Glutamatergic neuron (in vitro differentiated cells): Measurements from ENCODE around the gene HMGA1. TPM values are rescaled to one million over a fixed set of nuclear protein-coding genes. Genes with fewer than 3 reads are reported as not detected.

Experiments used
- DNase-seq: peaks from one replicate; pipeline ENCODE4 v3.0.0; 2022
- H3K27ac Mint-ChIP-seq: one replicate; pipeline ENCODE4 v1.8.0; 2020; ENCODE audit warnings: mild to moderate bottlenecking, mixed read lengths, inconsistent platforms; ENCODE audit not compliant: unreplicated experiment
- H3K27me3 Mint-ChIP-seq: one replicate; pipeline ENCODE4 v1.8.0; 2020; ENCODE audit warnings: mild to moderate bottlenecking, moderate library complexity, mixed read lengths, inconsistent platforms; ENCODE audit not compliant: unreplicated experiment
- H3K36me3 Mint-ChIP-seq: one replicate; pipeline ENCODE4 v1.8.0; 2020; ENCODE audit warnings: mild to moderate bottlenecking, mixed read lengths, inconsistent platforms; ENCODE audit not compliant: unreplicated experiment
- H3K4me1 Mint-ChIP-seq: one replicate; pipeline ENCODE4 v1.8.0; 2020; ENCODE audit warnings: mild to moderate bottlenecking, low read depth, mixed read lengths, inconsistent platforms; ENCODE audit not compliant: unreplicated experiment
- H3K4me3 Mint-ChIP-seq: one replicate; pipeline ENCODE4 v1.8.0; 2020; ENCODE audit warnings: mild to moderate bottlenecking, mixed read lengths, inconsistent platforms; ENCODE audit not compliant: unreplicated experiment
- H3K9me3 Mint-ChIP-seq: one replicate; pipeline ENCODE4 v1.8.0; 2020; ENCODE audit warnings: mild to moderate bottlenecking, moderate library complexity, mixed read lengths, inconsistent platforms; ENCODE audit not compliant: unreplicated experiment
- CTCF ChIP-seq: fragments of 200-600 bp; sonication (generic); IDR thresholded peaks from one replicate; pipeline ENCODE4 v1.5.0; 2021; ENCODE audit not compliant: partially characterized antibody, unreplicated experiment
- total RNA-seq: library from RNA; stranded (reverse); fragmentation: NEBNext Ultra II Directional; extraction: Animal tissue kit (Norgen Biotek cat#: 25700); gene quantifications from one replicate; pipeline ENCODE4 v1.2.1, GENCODE V29; 2021; ENCODE audit not compliant: unreplicated experiment

HMGA1 gene
- total RNA-seq, 1 donor from 2014 or later: 322 TPM

GRCh38 chr6:34237316-34237721 is 646 bp downstream of the HMGA1 start:
- Mint-ChIP-seq H3K27ac (no peak overlapping the region), H3K9me3 (peaks cover 7% of the 10 kb centered on the region), H3K4me1 (peaks cover 16% of the 10 kb centered on the region), H3K36me3 (no peaks in the 10 kb centered on the region), H3K4me3 (no peak overlapping the region), H3K27me3 (peaks cover 3% of the 10 kb centered on the region)
- DNase-seq: peak; percentile 63
- TF ChIP-seq CTCF: no peak

GRCh38 chr6:34237722-34238584 is 1.3 kb downstream of the HMGA1 start:
- peak; percentile 44 for TF ChIP-seq CTCF
- Mint-ChIP-seq H3K4me1 (peaks cover 18% of the 10 kb centered on the region), H3K27ac (peak overlapping the region; percentile 64), H3K4me3 (peak overlapping the region; percentile 86), H3K9me3 (peaks cover 7% of the 10 kb centered on the region), H3K27me3 (peaks cover 3% of the 10 kb centered on the region), H3K36me3 (no peaks in the 10 kb centered on the region)
- DNase-seq: peak; percentile 71

- no peak for DNase-seq
- H3K36me3 Mint-ChIP-seq: no peaks in the 10 kb centered on the region
- peak overlapping the region; percentile 64 for H3K27ac Mint-ChIP-seq
- no peak for TF ChIP-seq CTCF
- H3K9me3 Mint-ChIP-seq: peaks cover 7% of the 10 kb centered on the region
- H3K4me1 Mint-ChIP-seq: peaks cover 19% of the 10 kb centered on the region
- peak overlapping the region; percentile 86 for H3K4me3 Mint-ChIP-seq
- peaks cover 6% of the 10 kb centered on the region for H3K27me3 Mint-ChIP-seq
Observed at GRCh38 chr6:34238585-34239499, 2.2 kb downstream of the HMGA1 start.

GRCh38 chr6:34239500-34239825 is 2.8 kb downstream of the HMGA1 start:
- Mint-ChIP-seq H3K27ac (no peak overlapping the region), H3K27me3 (peaks cover 6% of the 10 kb centered on the region), H3K4me3 (peak overlapping the region; percentile 86), H3K4me1 (peaks cover 19% of the 10 kb centered on the region), H3K9me3 (peaks cover 3% of the 10 kb centered on the region), H3K36me3 (no peaks in the 10 kb centered on the region)
- TF ChIP-seq CTCF: no peak
- no peak for DNase-seq

GRCh38 chr6:34239893-34240292 is 3.2 kb downstream of the HMGA1 start:
- TF ChIP-seq CTCF: no peak
- Mint-ChIP-seq H3K36me3 (no peaks in the 10 kb centered on the region), H3K27me3 (peaks cover 6% of the 10 kb centered on the region), H3K4me3 (peak overlapping the region; percentile 86), H3K4me1 (peaks cover 19% of the 10 kb centered on the region), H3K9me3 (peaks cover 3% of the 10 kb centered on the region), H3K27ac (peak overlapping the region; percentile 5)
- no peak for DNase-seq
